ENCODE data around the gene HOXA3.

Gene HOXA3

GRCh38 chr7:27150568-27151340 lies 1.6 kb downstream of the HOXA3 start:
- peak overlapping the region; percentile 90 for H3K4me3 ChIP-seq (ENCODE audit: low read length)
- peak overlapping the region; percentile 96 for H3K27ac ChIP-seq (ENCODE audit: low read depth, low read length)
- no peaks in the 10 kb centered on the region for H3K36me3 ChIP-seq (ENCODE audit: control insufficient read depth, insufficient read depth, low read length)
- H3K9ac ChIP-seq (ENCODE audit: low read length) = peak overlapping the region; percentile 93
- H3K27me3 ChIP-seq (ENCODE audit: control insufficient read depth, insufficient read depth, low read length) = peaks cover 7% of the 10 kb centered on the region
- H3K4me1 ChIP-seq (ENCODE audit: control insufficient read depth, insufficient read depth, low read length) = peaks cover 23% of the 10 kb centered on the region

GRCh38 chr7:27149842-27150567 lies 2.4 kb downstream of the HOXA3 start:
- peak overlapping the region; percentile 90 for H3K4me3 ChIP-seq (ENCODE audit: low read length)
- peak overlapping the region; percentile 50 for H3K9ac ChIP-seq (ENCODE audit: low read length)
- H3K36me3 ChIP-seq (ENCODE audit: control insufficient read depth, insufficient read depth, low read length) = peaks cover 6% of the 10 kb centered on the region
- peak overlapping the region; percentile 96 for H3K27ac ChIP-seq (ENCODE audit: low read depth, low read length)
- peaks cover 7% of the 10 kb centered on the region for H3K27me3 ChIP-seq (ENCODE audit: control insufficient read depth, insufficient read depth, low read length)
- peaks cover 17% of the 10 kb centered on the region for H3K4me1 ChIP-seq (ENCODE audit: control insufficient read depth, insufficient read depth, low read length)

- Histone ChIP-seq H3K36me3 (ENCODE audit: control insufficient read depth, insufficient read depth, low read length) (peaks cover 9% of the 10 kb centered on the region), H3K27ac (ENCODE audit: low read depth, low read length) (peak overlapping the region; percentile 87), H3K9ac (ENCODE audit: low read length) (peak overlapping the region; percentile 25), H3K27me3 (ENCODE audit: control insufficient read depth, insufficient read depth, low read length) (peaks cover 7% of the 10 kb centered on the region), H3K4me1 (ENCODE audit: control insufficient read depth, insufficient read depth, low read length) (peaks cover 16% of the 10 kb centered on the region), H3K4me3 (ENCODE audit: low read length) (peak overlapping the region; percentile 75)
Measured at GRCh38 chr7:27148756-27149641, 3.4 kb downstream of the HOXA3 start.

GRCh38 chr7:27148031-27148755 lies 4.2 kb downstream of the HOXA3 start:
- Histone ChIP-seq H3K9ac (ENCODE audit: low read length) (peak overlapping the region; percentile 25), H3K4me3 (ENCODE audit: low read length) (peak overlapping the region; percentile 75), H3K36me3 (ENCODE audit: control insufficient read depth, insufficient read depth, low read length) (peaks cover 12% of the 10 kb centered on the region), H3K27ac (ENCODE audit: low read depth, low read length) (peak overlapping the region; percentile 87), H3K4me1 (ENCODE audit: control insufficient read depth, insufficient read depth, low read length) (peaks cover 16% of the 10 kb centered on the region), H3K27me3 (ENCODE audit: control insufficient read depth, insufficient read depth, low read length) (peaks cover 7% of the 10 kb centered on the region)

GRCh38 chr7:27147199-27148030 lies 5.0 kb downstream of the HOXA3 start, which contains the start of gene HOXA6:
Gene HOXA6, minus strand, starts transcription at chr7:27147774. Its CDS starts 25 bp downstream, at chr7:27147749.
- peak within 1 kb of the TSS; percentile 75 for H3K4me3 ChIP-seq (ENCODE audit: low read length)
- H3K4me1 ChIP-seq (ENCODE audit: control insufficient read depth, insufficient read depth, low read length) = peaks cover 14% of the 10 kb centered on the region
- H3K9ac ChIP-seq (ENCODE audit: low read length) = peak within 1 kb of the TSS; percentile 64
- H3K36me3 ChIP-seq (ENCODE audit: control insufficient read depth, insufficient read depth, low read length) = peaks cover 12% of the 10 kb centered on the region
- H3K27ac ChIP-seq (ENCODE audit: low read depth, low read length) = peak within 1 kb of the TSS; percentile 87
- peaks cover 3% of the 10 kb centered on the region for H3K27me3 ChIP-seq (ENCODE audit: control insufficient read depth, insufficient read depth, low read length)

GRCh38 chr7:27146491-27147198 lies 5.7 kb downstream of the HOXA3 start:
- Histone ChIP-seq H3K27ac (ENCODE audit: low read depth, low read length) (peak overlapping the region; percentile 87), H3K9ac (ENCODE audit: low read length) (peak overlapping the region; percentile 64), H3K27me3 (ENCODE audit: control insufficient read depth, insufficient read depth, low read length) (peaks cover under 1% of the 10 kb centered on the region), H3K36me3 (ENCODE audit: control insufficient read depth, insufficient read depth, low read length) (peaks cover 12% of the 10 kb centered on the region), H3K4me3 (ENCODE audit: low read length) (peak overlapping the region; percentile 75), H3K4me1 (ENCODE audit: control insufficient read depth, insufficient read depth, low read length) (peaks cover 14% of the 10 kb centered on the region)

- peak overlapping the region; percentile 52 for H3K27ac ChIP-seq (ENCODE audit: low read depth, low read length)
- H3K27me3 ChIP-seq (ENCODE audit: control insufficient read depth, insufficient read depth, low read length) = no peaks in the 10 kb centered on the region
- no peak overlapping the region for H3K9ac ChIP-seq (ENCODE audit: low read length)
- H3K4me1 ChIP-seq (ENCODE audit: control insufficient read depth, insufficient read depth, low read length) = peaks cover 14% of the 10 kb centered on the region
- peak overlapping the region; percentile 40 for H3K4me3 ChIP-seq (ENCODE audit: low read length)
- H3K36me3 ChIP-seq (ENCODE audit: control insufficient read depth, insufficient read depth, low read length) = peaks cover 12% of the 10 kb centered on the region
Measured at GRCh38 chr7:27145914-27146412, 6.4 kb downstream of the HOXA3 start.

- Histone ChIP-seq H3K4me1 (ENCODE audit: control insufficient read depth, insufficient read depth, low read length) (peaks cover 14% of the 10 kb centered on the region), H3K36me3 (ENCODE audit: control insufficient read depth, insufficient read depth, low read length) (peaks cover 12% of the 10 kb centered on the region), H3K4me3 (ENCODE audit: low read length) (peak overlapping the region; percentile 40), H3K9ac (ENCODE audit: low read length) (no peak overlapping the region), H3K27ac (ENCODE audit: low read depth, low read length) (peak overlapping the region; percentile 52), H3K27me3 (ENCODE audit: control insufficient read depth, insufficient read depth, low read length) (no peaks in the 10 kb centered on the region)
Measured at GRCh38 chr7:27145165-27145913, 7.0 kb downstream of the HOXA3 start.

GRCh38 chr7:27144781-27145164 lies 7.6 kb downstream of the HOXA3 start:
- H3K4me3 ChIP-seq (ENCODE audit: low read length) = peak overlapping the region; percentile 33
- H3K4me1 ChIP-seq (ENCODE audit: control insufficient read depth, insufficient read depth, low read length) = peaks cover 14% of the 10 kb centered on the region
- H3K9ac ChIP-seq (ENCODE audit: low read length) = no peak overlapping the region
- peaks cover 12% of the 10 kb centered on the region for H3K36me3 ChIP-seq (ENCODE audit: control insufficient read depth, insufficient read depth, low read length)
- H3K27me3 ChIP-seq (ENCODE audit: control insufficient read depth, insufficient read depth, low read length) = no peaks in the 10 kb centered on the region
- H3K27ac ChIP-seq (ENCODE audit: low read depth, low read length) = peak overlapping the region; percentile 52

Measured in rectal smooth muscle tissue (tissue), 1 donor.